Fibroblast of skin of right quadriceps (primary cell): ENCODE data around the gene IPCEF1.

Experiments used
- DNase-seq: peaks from one replicate; pipeline ENCODE4 v3.0.0-alpha.2; 2013

The IPCEF1 gene

GRCh38 chr6:154356690-154357089, at the start of gene IPCEF1:
Gene IPCEF1, minus strand, starts transcription at chr6:154356803. Its CDS starts 90,856 bp downstream, at chr6:154265947.
- DNase-seq, result no peak

GRCh38 chr6:154406301-154406700, 49.7 kb upstream of the IPCEF1 start:
- DNase-seq, result no peak

GRCh38 chr6:154404791-154405400, 48.3 kb upstream of the IPCEF1 start:
- DNase-seq, result peak; percentile 45

- peak; percentile 72 for DNase-seq
Observed at GRCh38 chr6:154403788-154404187, 47.2 kb upstream of the IPCEF1 start.

- no peak for DNase-seq
Observed at GRCh38 chr6:154402081-154402780, 45.6 kb upstream of the IPCEF1 start.

- peak; percentile 51 for DNase-seq
Observed at GRCh38 chr6:154399097-154399496, 42.5 kb upstream of the IPCEF1 start.

- DNase-seq, result no peak
Observed at GRCh38 chr6:154397491-154398195, 41.0 kb upstream of the IPCEF1 start.

- DNase-seq, result no peak
Observed at GRCh38 chr6:154395878-154396277, 39.3 kb upstream of the IPCEF1 start.

- no peak for DNase-seq
Observed at GRCh38 chr6:154395316-154395715, 38.7 kb upstream of the IPCEF1 start.

- DNase-seq, result no peak
Observed at GRCh38 chr6:154394571-154394970, 38.0 kb upstream of the IPCEF1 start.

- no peak for DNase-seq
Observed at GRCh38 chr6:154390034-154390433, 33.4 kb upstream of the IPCEF1 start.

GRCh38 chr6:154388803-154389202, 32.2 kb upstream of the IPCEF1 start:
- no peak for DNase-seq

GRCh38 chr6:154386848-154387717, 30.5 kb upstream of the IPCEF1 start:
- DNase-seq, result peak; percentile 95

- no peak for DNase-seq
Observed at GRCh38 chr6:154384191-154384590, 27.6 kb upstream of the IPCEF1 start.

- no peak for DNase-seq
Observed at GRCh38 chr6:154383273-154383672, 26.7 kb upstream of the IPCEF1 start.

GRCh38 chr6:154382740-154383139, 26.1 kb upstream of the IPCEF1 start:
- DNase-seq, result no peak

GRCh38 chr6:154381548-154381947, 24.9 kb upstream of the IPCEF1 start:
- DNase-seq, result no peak

- no peak for DNase-seq
Observed at GRCh38 chr6:154380741-154381140, 24.1 kb upstream of the IPCEF1 start.

- DNase-seq, result no peak
Observed at GRCh38 chr6:154379585-154379984, 23.0 kb upstream of the IPCEF1 start.

GRCh38 chr6:154378518-154378917, 21.9 kb upstream of the IPCEF1 start:
- no peak for DNase-seq

GRCh38 chr6:154377726-154378125, 21.1 kb upstream of the IPCEF1 start:
- DNase-seq, result no peak

GRCh38 chr6:154373971-154374370, 17.4 kb upstream of the IPCEF1 start:
- DNase-seq, result no peak

- DNase-seq, result no peak
Observed at GRCh38 chr6:154371281-154371680, 14.7 kb upstream of the IPCEF1 start.
